ENCODE data around the gene CTDNEP1.

Gene CTDNEP1

DNA sequence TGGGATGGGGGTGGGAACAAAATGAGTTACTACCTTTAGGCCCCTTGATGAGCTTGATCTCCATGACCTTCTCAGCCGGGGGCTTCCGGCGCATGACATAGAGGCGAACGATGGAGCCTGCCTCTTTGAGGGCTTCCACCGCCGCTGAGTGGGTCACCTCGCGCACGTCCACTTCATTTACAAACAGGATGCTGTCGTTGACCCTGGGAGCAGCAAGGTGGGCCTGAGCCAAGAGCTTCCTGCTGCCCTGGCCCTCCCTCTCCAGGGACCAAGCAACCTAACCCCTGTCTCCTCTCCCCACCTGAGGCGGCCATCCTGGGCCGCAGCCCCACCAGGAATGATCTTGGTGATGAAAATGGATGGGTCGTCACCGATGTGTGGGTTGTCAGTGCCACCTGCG lies 48.1 kb downstream of the CTDNEP1 start:
- peak overlapping the region; percentile 90 for H3K27ac ChIP-seq (ENCODE audit: insufficient read depth, low read length, poor library complexity, severe bottlenecking)
- peaks cover 16% of the 10 kb centered on the region for H3K4me1 ChIP-seq (ENCODE audit: control insufficient read depth, insufficient read depth, low read length, poor library complexity, severe bottlenecking)
- no peaks in the 10 kb centered on the region for H3K27me3 ChIP-seq (replicated peaks; ENCODE audit: control insufficient read depth, insufficient read depth, low read length, poor library complexity, severe bottlenecking)
- no peaks in the 10 kb centered on the region for H3K9me3 ChIP-seq (ENCODE audit: control insufficient read depth, low read length)
- H3K36me3 ChIP-seq (ENCODE audit: control insufficient read depth, insufficient read depth, low read length): no peaks in the 10 kb centered on the region
- no peak for DNase-seq
- H3K4me3 ChIP-seq (ENCODE audit: insufficient read depth, low read depth, low read length, poor library complexity, severe bottlenecking): no peak overlapping the region

DNA sequence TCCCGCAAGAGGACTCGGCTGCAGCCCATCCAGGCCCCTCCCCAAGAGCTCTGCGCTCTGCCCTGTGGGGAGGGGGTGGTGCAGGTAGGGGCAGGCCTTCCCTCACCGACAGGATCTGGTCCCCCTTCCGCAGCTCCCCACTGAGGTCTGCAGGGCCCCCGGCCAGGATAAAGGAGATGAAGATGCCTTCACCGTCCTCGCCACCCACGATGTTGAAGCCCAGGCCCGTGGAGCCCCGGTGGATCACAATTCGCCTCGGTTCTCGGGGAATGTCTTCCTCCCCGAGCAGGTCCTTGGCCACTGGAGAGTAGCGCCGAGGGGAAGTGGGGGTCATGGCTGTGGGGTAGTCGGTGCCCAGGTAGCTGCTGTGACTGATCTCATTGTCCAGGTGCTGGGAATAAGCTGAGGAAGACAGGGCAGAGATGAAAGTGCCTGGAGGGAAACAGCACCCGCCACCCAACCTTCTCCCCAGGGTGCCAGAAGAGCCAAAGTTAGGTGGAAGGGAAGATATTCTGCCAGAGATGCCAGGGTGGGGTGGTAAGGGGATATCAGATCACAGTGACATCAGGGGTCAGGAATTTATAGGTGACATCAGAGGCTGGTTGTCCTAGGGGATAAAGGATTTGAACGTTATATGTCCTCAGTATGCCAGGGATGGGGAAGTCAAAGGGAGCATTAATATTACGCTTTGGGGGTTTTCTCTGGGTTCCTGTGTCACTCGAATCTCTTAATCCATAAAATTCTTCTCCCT lies 54.7 kb downstream of the CTDNEP1 start:
- H3K27me3 ChIP-seq (replicated peaks; ENCODE audit: control insufficient read depth, insufficient read depth, low read length, poor library complexity, severe bottlenecking): no peaks in the 10 kb centered on the region
- no peaks in the 10 kb centered on the region for H3K4me1 ChIP-seq (ENCODE audit: control insufficient read depth, insufficient read depth, low read length, poor library complexity, severe bottlenecking)
- H3K27ac ChIP-seq (ENCODE audit: insufficient read depth, low read length, poor library complexity, severe bottlenecking): no peak overlapping the region
- H3K36me3 ChIP-seq (ENCODE audit: control insufficient read depth, insufficient read depth, low read length): no peaks in the 10 kb centered on the region
- no peak overlapping the region for H3K4me3 ChIP-seq (ENCODE audit: insufficient read depth, low read depth, low read length, poor library complexity, severe bottlenecking)
- DNase-seq: no peak
- no peaks in the 10 kb centered on the region for H3K9me3 ChIP-seq (ENCODE audit: control insufficient read depth, low read length)

DNA sequence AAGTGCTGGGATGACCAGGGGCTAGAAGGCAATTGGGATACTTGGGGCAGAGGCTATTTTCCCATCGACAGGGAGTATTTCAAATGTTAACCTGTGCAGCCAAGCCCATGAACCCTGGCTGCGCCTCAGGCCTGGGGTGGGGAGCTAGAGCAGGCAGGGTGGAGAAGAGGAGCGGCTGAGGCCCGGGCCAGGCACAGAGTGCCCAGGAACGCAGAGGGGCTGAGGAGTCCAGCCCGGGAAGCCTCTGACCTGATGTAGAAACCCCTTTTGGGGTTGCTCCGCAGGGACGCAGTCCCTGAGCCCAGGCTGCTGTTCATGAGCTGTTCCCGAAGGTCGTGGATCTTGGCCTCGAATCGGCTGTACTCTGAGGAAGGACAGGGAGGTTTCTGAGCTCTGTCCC lies 55.6 kb downstream of the CTDNEP1 start:
- H3K4me3 ChIP-seq (ENCODE audit: insufficient read depth, low read depth, low read length, poor library complexity, severe bottlenecking): no peak overlapping the region
- H3K27me3 ChIP-seq (replicated peaks; ENCODE audit: control insufficient read depth, insufficient read depth, low read length, poor library complexity, severe bottlenecking): no peaks in the 10 kb centered on the region
- no peaks in the 10 kb centered on the region for H3K36me3 ChIP-seq (ENCODE audit: control insufficient read depth, insufficient read depth, low read length)
- no peak overlapping the region for H3K27ac ChIP-seq (ENCODE audit: insufficient read depth, low read length, poor library complexity, severe bottlenecking)
- no peaks in the 10 kb centered on the region for H3K4me1 ChIP-seq (ENCODE audit: control insufficient read depth, insufficient read depth, low read length, poor library complexity, severe bottlenecking)
- H3K9me3 ChIP-seq (ENCODE audit: control insufficient read depth, low read length): no peaks in the 10 kb centered on the region
- no peak for DNase-seq

Measured in effector memory CD4-positive, alpha-beta T cell (primary cell).